C4-2B (cell line): ENCODE results near the gene CHST11.

ENCODE experiments used
- ZFX ChIP-seq: fragments of 450-650 bp; IDR thresholded peaks from 2 replicates; pipeline ENCODE4 v1.6.1; 2017
- TF ChIP-seq, protein P1 (sequence below): fragments of 450-650 bp; conservative IDR thresholded peaks from 2 replicates; pipeline ENCODE4 v1.5.1; 2017; ENCODE audit warnings: mild to moderate bottlenecking

DNA sequence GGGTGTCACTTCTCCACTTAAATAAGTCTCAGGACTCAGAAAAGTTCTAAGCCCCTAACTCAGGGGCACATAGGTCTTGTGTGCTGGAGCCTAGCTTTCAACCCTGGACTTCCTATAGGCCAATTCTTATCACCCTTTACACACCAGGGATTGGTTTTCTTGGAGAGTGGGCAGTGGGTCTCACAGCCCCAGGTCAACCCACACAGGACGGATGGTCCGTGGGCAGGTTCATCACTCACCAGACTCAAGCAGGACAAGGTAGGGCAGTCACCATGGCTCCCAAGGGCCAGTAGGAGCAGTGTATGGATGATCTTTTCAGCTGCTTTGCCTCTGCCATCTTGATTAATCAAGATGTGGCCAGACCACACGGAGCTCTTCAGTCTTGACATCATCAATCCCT lies 268.9 kb downstream of the CHST11 start:
- TF ChIP-seq ZFX = no peak
- TF ChIP-seq, protein P1, sequence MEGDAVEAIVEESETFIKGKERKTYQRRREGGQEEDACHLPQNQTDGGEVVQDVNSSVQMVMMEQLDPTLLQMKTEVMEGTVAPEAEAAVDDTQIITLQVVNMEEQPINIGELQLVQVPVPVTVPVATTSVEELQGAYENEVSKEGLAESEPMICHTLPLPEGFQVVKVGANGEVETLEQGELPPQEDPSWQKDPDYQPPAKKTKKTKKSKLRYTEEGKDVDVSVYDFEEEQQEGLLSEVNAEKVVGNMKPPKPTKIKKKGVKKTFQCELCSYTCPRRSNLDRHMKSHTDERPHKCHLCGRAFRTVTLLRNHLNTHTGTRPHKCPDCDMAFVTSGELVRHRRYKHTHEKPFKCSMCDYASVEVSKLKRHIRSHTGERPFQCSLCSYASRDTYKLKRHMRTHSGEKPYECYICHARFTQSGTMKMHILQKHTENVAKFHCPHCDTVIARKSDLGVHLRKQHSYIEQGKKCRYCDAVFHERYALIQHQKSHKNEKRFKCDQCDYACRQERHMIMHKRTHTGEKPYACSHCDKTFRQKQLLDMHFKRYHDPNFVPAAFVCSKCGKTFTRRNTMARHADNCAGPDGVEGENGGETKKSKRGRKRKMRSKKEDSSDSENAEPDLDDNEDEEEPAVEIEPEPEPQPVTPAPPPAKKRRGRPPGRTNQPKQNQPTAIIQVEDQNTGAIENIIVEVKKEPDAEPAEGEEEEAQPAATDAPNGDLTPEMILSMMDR = no peak
